Lower lobe of right lung (tissue), 2 donors: ENCODE data around the gene SH3GL2. TPM values are rescaled to one million over a fixed set of nuclear protein-coding genes. Genes with fewer than 3 reads are reported as not detected.

Source experiments
- ATAC-seq, 2 donors: fragments of 200-7000 bp; cut with Tn5 transposase; one replicate each; pipeline ENCODE4 v1.9.1; 2020 to 2022; ENCODE audit warnings: mild to moderate bottlenecking in 2 of 2, moderate library complexity in 2 of 2
- DNase-seq: peaks from one replicate; pipeline ENCODE4 v3.0.0-alpha.2; 2020
- H3K27ac ChIP-seq: fragments of 200-600 bp; one replicate; pipeline ENCODE4 v1.8.0; 2022
- H3K27me3 ChIP-seq: fragments of 200-600 bp; one replicate; pipeline ENCODE4 v1.8.0; 2022; ENCODE audit warnings: low read depth
- H3K36me3 ChIP-seq: fragments of 200-600 bp; one replicate; pipeline ENCODE4 v1.8.0; 2022; ENCODE audit warnings: mild to moderate bottlenecking
- H3K4me1 ChIP-seq: fragments of 200-600 bp; one replicate; pipeline ENCODE4 v1.8.0; 2022
- H3K4me3 ChIP-seq: fragments of 200-600 bp; one replicate; pipeline ENCODE4 v1.8.0; 2022; ENCODE audit warnings: mild to moderate bottlenecking
- H3K9me3 ChIP-seq: fragments of 200-600 bp; one replicate; pipeline ENCODE4 v1.8.0; 2022
- CTCF ChIP-seq: fragments of 200-600 bp; IDR thresholded peaks from one replicate; pipeline ENCODE4 v1.8.0; 2022; ENCODE audit warnings: antibody characterized with exemption, mild to moderate bottlenecking
- intact Hi-C: fragments of 100-400 bp; cut with DNase I; formaldehyde crosslinking; loops from one replicate; pipeline ENCODE4 v1.11.0; 2022
- total RNA-seq: library from RNA; stranded (reverse); fragmentation: NEBNext Ultra II Directional; extraction: Animal tissue kit (Norgen Biotek cat#: 25700); gene quantifications from one replicate; pipeline ENCODE4 v1.2.1, GENCODE V29; 2021
- donor health status: DM: no; HTN: yes; CAD: no; lungs with severe emphysema.

The SH3GL2 gene
- total RNA-seq, 1 donor from 2014 or later: 1.3 TPM

GRCh38 chr9:17839776-17840175 is 260.9 kb downstream of the SH3GL2 start:
- H3K4me3 ChIP-seq: no peak overlapping the region
- no peak for TF ChIP-seq CTCF
- H3K27me3 ChIP-seq: no peaks in the 10 kb centered on the region
- H3K9me3 ChIP-seq: no peaks in the 10 kb centered on the region
- H3K27ac ChIP-seq: no peak overlapping the region
- no peaks in the 10 kb centered on the region for H3K36me3 ChIP-seq
- intact Hi-C loops: no loop called here
- DNase-seq (no peak), ATAC-seq (no peak)
- H3K4me1 ChIP-seq: no peaks in the 10 kb centered on the region

GRCh38 chr9:17843236-17843635 is 264.4 kb downstream of the SH3GL2 start:
- H3K27ac ChIP-seq: no peak overlapping the region
- no peak overlapping the region for H3K4me3 ChIP-seq
- intact Hi-C loops: no loop called here
- TF ChIP-seq CTCF: no peak
- no peaks in the 10 kb centered on the region for H3K9me3 ChIP-seq
- no peaks in the 10 kb centered on the region for H3K27me3 ChIP-seq
- no peaks in the 10 kb centered on the region for H3K36me3 ChIP-seq
- ATAC-seq (no peak), DNase-seq (no peak)
- H3K4me1 ChIP-seq: no peaks in the 10 kb centered on the region
